Measurements from ENCODE around the gene CD200. TPM values are rescaled to one million over a fixed set of nuclear protein-coding genes. Genes with fewer than 3 reads are reported as not detected.

CD200 gene, protein sequence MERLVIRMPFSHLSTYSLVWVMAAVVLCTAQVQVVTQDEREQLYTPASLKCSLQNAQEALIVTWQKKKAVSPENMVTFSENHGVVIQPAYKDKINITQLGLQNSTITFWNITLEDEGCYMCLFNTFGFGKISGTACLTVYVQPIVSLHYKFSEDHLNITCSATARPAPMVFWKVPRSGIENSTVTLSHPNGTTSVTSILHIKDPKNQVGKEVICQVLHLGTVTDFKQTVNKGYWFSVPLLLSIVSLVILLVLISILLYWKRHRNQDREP
- 0.73 TPM for polyA plus RNA-seq (2013, experiment 1 of 2; ENCODE audit: insufficient read length)
- polyA plus RNA-seq (2013, experiment 2 of 2; ENCODE audit: insufficient read length), result 1.3 TPM

DNA sequence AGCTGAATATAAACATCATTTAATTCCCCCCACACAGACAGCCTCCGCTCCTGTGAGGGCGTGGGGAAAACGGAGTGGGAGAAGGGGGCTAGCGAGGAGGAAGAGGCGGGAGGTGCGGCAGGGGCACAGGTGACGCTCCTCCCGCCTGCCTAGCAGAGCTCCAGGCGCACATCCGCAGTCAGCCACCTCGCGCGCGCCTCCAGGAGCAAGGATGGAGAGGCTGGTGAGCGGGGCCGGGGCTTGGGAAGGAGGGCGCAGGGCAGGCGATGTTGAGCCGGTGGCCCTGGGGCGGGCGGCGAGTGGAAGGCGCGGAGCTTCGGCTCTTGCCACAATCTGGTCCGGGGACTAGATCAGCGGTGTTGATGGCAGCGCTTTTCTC lies at the start of gene CD200:
TSS of gene CD200 (plus strand) at position 155 of the 379 bp plus-strand sequence. CDS start at position 212, 57 bp downstream.
- DNase-seq, result peak; percentile 24

DNA sequence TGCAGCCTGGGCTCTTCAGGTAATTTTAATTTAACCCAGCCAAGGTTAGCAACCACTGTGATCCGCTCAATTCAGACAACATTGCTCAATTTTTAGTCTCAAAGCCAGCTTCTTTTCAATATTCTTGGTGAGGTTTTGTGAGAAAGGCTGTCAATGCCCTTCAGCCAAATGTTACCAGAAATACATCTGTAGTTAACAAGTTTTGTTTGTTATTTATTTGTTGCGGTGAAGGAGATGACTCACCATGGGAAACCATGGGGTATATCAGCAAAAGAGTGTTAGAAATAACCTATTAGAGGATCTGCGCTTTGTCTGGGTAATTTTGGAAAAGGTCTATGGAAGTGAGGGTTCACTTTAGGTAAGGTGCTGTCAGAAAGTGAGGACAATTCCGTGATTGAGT lies 43.9 kb upstream of the CD200 start:
- DNase-seq, result no peak

DNA sequence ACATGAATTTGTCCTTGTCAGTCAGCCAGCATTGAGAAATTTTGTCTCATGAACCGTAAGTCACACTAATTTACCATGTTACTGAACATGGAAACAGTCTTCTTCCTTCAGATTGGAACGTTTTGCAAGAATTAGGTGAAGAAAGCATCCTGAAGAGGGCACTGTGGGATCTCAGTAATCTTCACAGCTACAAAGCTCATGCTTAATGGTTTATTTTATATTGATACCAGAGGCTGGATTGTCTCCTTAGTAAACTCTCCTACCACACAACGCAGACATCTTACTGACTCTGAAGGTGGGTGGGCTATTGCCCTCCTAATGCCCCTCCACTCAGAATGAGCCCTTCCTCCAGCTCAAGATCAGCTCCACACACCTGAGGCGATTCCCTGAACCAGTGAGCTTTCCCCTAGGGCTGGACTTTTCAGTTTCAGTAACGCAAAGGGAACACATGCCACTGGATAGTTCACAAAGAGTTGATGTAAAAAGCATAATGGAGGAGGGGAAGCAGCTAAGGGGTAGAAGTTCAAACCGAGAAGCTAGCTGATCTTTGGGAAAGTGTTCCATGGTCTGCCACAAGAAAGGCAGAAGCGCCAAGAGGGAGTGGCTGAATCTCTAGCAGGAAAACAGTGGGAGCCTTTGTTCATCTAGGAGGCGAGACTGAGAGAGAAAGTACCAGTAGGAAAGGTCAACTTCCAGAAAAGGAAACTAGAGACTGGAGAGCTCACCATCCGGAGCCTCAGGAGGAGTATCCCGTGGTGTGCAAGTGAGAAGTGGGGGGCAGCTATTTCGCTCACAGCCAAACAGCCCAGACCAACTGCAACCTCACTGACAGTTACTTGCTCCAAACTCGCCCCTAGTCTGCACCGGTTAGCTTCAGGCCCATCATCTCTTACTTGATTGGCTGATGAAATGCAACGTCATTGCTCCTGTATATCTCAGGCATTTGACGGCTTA lies 39.3 kb upstream of the CD200 start, which contains the start of gene SLC9C1:
TSS of gene SLC9C1 (minus strand) at position 849 of the 954 bp plus-strand sequence. CDS start 7,425 bp downstream, outside the sequence.
- peak; percentile 72 for DNase-seq

DNA sequence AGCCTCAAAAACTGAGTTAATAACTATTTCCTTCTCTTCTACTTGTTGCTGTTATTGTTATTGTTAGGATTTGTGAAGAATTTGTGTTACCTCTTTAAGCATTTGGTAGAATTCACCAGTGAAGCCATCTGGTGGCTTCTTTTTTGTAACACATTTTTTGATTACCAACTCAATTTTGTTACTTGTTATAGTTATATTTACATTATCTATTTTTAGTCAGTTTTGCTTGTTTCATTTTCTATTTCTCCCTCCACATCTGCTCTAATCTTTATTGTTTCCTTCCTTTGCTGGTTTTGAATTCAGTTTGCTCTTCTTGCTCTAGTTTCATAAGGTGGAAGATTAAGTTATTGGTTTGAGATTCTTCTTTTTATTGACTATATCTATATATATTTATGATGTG lies 35.2 kb upstream of the CD200 start:
- DNase-seq, result no peak

DNA sequence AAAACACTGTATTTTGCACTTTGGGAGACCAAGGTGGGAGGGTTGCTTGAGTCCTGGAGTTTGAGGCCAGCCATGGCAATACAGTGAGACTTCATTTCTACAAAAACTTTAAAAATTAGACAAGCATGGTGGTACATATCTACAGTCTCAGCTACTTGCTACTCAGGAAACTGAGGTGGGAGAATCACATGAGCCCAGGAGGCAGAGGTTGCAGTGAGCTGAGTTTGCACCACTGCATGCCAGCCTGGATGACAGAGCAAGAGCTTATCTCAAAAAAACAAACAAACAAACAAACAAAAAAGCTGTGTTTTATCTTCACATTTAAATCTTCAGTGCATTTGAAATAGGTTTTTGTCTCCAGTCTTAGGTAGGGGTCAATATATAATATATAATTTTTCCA lies 34.2 kb upstream of the CD200 start:
- no peak for DNase-seq

DNA sequence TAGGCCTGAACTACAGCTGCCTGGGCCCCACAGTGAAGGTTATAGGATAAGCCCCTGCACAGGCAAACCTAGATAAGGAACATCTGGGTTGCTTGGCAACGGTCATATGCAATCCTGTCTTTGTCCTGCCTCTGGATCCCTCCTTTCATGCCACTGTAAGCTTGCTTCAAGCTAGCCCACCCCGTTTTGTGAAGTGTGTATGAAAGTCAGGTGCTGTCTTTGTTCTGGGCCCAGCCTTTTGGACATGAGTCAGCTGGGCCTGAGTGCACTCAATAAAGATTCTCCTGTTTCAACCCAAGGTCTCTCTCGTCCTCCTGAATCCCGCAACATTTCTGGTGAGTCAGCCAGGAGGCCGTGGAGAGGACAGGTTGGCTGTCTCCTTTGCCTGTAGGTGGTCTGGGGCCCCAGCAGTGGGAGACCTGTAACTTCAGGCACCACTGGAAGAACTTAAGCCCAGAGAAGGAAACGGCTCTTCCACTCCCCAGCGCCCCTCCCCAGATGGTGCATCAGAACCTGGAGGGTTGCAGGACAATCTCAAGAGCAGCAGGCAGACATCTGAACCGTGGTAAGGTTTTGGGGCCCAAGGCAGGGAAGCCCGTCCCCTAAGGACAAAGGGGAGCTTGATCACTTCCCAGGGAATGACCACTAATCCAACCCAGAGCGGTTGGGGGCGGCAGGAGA lies 30.7 kb upstream of the CD200 start:
- DNase-seq, result no peak

DNA sequence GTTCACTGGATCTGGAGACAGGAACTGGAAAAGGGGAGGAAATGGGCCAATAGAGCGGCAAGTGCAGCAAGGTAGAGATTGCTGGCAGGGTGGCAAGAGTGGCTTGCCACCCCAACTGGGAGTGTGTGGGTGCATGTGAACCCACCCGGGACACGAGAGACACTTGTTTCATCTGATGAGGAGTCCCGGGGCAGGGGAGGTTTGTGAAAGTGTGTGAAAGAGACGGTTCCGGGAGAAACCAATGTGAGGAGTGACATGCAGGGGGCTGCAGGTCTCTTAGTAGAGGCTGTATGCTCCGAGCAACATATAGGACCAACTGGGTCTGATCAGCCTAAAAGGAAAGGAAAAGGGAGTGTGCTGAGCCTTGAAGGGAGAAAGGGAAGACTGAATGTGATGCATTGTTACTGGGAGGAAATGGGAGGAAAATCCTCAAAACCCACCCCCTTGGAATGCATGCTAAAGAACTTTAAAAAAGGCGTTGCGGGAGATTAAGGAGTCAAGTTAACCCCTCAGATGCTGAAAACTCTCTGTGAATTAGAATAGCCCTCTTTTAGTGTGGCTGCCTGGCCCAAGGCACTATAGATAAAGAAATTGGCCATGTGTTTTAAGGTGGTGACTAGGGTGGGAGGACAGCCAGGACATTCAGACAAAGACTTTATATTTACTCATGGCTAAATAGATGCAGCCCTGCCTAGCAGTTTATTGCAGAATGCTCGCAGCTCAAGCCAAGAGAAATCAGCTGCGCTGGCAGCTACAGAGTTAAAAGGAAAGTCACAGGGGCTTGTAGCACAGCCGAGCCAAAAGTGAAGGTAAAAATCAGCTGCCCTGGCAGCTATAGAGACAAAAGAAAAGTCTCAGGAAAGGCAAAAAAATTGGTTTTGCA lies 29.8 kb upstream of the CD200 start:
- no peak for DNase-seq

DNA sequence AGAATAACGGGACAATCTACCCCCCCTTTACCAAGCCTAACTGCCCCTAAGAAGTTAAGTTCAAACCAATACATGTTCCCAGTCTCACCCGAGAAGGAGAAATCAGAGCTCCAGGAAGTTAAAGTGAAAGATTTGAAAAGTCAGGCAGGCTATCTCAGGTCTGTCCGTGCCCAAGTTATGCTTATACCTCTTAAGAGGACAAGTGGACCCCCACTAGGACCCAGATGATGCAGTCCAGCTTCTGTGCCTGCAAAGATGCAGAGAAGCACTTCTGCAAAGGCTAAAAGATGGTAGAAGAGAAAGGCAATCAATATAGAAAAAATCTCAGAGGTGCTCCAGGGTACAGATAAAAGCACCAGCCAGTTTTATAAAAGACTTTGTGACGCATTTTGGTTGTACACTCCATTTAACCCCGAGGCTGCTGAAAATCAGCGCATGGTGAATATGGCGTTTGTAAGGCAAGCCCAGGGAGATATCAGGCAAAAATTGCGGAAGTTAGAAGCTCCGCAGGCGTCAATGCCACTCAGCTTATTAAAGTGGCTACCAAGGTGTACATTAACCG lies 29.1 kb upstream of the CD200 start:
- peak; percentile 21 for DNase-seq

DNA sequence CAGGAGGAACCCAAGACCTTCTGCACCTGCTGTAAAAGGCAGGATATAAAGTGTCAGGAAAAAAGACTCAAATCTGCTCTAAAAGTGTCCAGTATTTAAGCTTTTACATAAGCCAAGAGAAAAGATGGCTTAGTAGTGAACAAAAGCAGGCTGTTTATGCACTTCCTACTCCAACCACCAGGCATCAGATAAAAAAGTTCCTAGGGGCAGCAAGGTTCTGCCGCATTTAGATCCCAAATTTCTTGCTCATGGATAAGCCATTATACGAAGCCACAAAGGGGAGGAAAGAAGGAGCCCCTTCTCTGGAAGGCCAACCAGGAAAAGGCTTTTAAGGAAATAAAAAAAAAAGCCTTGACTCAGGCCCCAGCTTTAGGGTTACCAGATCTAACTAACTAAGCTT lies 28.3 kb upstream of the CD200 start:
- no peak for DNase-seq

DNA sequence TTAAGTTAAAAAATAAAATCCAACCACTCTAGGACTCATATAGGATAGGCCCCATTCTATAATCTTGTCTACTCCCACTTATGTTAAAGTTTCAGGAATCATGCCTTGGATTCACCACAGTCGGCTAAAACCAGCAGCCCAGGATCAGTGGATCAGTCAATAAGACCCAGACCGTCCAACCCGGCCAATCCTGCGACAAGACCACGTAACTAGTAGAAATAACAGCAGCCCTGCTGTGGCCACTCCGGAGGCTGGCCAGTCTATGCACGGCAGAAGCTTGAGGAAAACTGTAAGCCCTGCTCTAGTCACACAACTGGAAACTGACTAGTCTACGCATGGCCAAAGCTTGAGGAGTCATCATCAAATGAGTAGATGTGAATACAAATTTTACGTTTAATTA lies 26.1 kb upstream of the CD200 start:
- DNase-seq, result no peak

DNA sequence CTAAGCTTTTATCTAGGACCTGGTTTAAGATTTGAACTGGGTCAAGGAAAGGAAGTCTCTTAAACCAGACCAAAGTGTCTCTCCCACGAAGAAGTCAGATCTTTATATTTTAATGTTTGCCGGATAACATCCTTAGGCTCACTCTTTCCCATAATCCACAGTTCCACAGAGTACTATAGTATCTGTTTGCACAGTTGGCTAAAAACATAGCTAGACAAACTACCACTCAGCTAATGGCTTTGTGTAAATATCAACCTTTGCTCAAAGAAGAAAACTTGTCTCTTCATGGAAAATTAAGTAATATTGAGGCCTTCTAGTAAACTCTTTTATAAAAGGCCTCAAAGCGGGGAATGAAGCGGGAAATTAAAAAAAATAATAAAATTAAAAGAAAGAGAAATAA lies 25.4 kb upstream of the CD200 start:
- no peak for DNase-seq

DNA sequence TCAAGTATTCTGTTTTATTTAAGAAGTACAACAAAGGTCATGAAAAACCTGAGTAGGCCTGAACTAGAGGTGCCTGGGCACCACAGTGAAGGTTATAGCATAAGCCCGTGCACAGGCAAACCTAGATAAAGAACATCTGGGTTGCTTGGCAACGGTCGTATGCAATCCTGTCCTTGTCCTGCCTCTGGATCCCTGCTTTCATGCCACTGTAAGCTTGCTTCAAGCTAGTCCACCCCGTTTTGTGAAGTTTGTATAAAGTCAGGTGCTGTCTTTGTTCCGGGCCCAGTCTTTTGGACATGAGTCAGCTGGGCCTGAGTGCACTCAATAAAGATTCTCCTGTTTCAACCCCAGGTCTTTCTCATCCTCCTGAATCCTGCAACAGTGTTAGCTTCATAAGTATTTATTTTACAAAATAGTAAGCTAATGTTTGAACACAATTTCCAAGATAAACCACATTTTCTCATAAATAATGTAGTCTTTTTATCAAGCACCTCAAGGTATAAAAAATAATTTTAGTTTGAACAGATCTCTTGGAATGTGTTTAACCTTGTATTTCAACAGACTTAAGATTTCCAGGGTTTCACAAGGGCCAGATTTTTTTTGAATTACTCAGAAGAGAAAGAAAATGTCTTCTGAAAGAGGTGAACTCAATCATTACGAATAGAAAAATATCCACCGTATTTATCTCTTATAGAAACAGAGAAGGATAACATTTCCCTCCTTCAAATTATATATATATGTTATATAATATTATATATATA lies 24.6 kb upstream of the CD200 start:
- DNase-seq, result no peak

DNA sequence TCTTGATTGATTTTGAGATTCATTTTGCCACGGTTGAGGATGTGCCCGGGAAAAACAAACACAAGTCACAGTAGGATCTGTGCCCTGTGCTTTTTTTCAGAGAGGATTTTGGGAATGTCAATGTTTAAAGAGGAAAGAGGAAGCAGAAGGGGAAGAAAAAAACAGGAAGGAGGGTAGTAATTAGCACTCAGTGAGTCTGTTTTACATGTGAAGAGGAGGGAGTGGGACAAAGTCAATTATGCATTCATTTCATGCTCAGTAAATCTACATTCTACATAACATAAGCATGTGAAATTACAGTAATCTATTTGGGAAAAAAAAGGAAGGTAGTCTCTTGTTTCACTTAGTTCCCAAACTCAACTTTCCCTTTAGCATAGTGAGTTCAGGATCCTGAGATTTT lies 18.3 kb upstream of the CD200 start:
- DNase-seq, result no peak

DNA sequence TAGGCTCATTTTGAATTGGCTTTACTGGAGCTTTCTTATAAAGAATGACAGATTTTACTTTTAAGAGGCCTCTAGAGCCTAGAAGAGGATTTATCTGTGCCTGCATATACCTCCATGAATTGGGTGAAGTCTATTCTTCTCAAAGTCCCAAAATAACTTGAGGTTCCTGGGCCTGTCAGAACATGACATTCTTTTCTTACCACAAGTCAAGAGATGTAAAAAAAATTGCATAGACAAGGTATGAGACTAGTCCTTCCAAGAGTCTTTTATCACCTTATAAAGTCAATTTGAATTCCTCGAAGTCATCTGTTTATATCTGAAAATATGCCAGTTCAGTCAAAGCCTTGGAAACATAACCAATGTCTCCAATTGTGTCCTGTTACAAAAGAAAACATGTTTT lies 17.2 kb upstream of the CD200 start:
- no peak for DNase-seq

DNA sequence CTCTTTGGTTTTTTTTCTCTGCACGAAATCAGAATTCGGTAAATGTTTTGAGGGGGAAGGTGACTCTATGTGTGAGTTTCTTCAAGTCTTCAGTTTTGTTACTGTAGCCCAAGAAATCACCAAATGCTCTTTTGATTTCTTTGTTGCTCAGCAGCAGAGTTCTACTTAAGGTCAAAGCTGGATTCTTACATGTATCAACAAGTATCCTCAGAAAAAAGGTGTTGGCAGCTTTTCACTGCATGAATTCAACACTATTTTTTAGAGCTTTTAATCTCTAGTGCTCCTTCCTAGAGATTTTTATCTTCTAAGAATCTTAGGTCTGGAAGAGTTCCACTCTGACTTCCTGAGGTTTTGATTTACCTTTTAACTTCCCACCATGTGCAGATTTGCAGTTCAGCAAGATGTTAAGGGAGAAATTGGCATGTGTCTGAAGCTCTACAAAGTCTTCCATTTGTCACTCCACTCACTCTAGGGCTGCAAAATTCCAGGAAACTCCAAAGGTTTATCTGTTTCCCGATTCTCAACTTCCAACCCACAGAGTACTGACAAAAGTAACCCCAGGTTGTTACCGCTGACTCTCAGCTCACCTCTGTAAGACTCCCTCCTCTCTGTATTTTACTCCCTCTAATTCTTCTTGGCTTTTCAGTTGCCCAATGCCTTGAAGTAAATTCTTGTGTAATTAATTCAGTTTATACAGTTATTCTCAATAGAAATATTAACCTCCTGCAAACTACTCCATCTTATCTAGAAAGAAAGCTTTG lies 13.3 kb upstream of the CD200 start:
- no peak for DNase-seq

DNA sequence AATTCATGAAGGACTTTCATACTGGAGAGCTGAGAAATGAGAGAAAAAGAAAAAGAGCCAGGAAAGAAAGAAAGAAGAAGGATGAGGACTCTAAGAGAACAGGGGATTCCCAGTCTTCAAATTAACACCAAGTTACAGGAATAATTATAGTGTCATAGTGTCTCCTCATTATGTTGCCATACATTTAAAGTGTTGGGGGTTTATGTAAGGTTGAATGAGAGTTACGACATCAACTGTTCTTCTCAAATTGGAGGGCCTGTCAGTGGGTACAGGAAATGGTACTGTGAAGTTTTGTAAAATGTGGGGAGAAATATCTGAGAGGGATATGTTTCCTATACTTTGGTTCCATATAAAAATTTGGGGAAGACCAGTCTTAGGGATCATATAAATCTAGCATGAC lies 12.3 kb upstream of the CD200 start:
- DNase-seq, result no peak

DNA sequence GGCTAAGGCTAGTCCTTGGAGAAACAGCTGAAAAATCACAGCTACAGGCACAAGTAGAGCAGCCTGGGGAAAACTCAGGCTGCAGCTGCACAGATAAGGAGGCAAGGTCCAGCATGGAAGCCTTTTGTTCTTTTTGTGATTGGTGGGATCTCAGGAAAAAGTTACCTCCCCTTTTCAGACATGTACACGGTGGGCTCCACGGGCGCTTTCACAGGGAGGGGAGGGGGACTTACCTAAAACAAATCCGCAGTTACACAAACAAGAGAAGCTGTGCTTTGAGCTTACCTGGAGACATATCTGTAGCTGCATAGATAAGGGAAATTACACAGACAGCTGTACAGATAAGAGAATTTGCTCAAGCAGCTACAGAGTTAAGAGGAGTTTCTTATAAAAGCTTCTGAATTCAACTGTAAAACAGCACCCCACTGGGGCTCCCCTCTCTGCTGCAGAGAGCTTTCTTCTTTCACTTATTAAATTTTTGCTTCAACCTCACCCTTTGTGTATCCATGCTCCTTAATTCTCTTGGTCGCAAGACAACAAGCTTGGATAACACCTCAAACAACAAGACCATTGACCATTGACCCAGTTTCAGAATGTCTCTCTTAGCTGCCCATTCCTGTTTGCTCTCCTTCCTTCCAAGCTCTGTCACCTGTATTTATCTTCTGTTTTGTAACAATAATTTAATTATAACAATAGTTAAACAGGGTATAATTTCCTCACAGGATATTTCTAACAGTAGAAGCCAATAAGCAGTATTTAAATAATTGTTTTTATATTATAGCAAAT lies 10.9 kb upstream of the CD200 start:
- DNase-seq, result no peak

DNA sequence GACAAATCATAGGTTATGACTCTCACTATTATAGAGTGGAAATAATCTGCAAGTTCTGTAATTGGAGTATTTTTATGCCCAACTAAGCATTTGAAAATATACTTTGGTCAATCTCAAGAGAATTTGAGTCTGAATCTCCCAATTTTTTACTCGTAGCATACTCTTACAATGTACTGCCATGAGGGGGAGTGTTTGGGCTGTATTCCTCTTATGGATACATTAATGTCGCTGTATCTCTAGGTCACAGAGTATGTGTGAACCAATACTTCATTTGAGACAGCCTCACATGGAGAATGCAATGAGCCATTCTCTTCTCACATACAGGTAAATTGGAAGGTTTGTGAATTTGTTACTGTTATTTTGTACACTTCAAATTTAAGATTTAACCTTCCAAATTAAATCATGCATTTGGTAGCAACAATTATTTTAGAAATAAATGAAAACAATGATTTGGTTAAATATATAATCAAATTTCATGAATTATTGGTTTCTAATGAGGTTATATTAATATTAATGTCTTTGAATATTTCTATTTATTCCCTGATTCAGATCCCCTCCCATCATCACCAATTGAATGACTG lies 5.5 kb upstream of the CD200 start:
- DNase-seq, result peak; percentile 61

DNA sequence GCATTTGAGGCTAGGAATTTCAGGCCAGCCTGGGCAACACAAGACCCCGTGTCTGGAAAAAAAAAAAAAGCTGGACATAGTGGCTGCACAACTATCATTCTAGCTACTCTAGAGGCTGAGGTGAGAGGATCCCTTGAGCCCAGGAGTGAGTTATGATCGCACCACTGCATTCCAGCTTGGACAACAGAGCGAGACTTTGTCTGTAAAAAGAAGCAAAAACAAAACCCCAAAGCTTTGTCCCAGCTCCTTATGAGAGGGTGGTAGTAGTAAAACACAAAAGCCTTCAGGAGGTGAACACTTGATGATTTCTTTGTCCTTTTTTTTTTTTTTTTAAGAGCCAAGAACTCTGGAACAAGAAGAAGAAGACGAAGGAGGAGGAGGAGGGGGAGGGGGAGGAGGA lies 1.1 kb upstream of the CD200 start:
- no peak for DNase-seq
